Upper lobe of left lung (tissue), 6 donors: ENCODE measurements around the gene LINGO1. TPM values are rescaled to one million over a fixed set of nuclear protein-coding genes. Genes with fewer than 3 reads are reported as not detected.

Experiments
- ATAC-seq, 2 donors: fragments of 200-7000 bp; cut with Tn5 transposase; one replicate each; pipeline ENCODE4 v1.9.1; 2022; ENCODE audit warnings: mild to moderate bottlenecking in 2 of 2, moderate library complexity in 2 of 2; ENCODE audit not compliant: low FRiP score in 2 of 2
- DNase-seq, 2 donors: peaks; one replicate each; pipeline ENCODE4 v3.0.0-alpha.2; 2019 to 2020
- H3K27ac ChIP-seq, 4 donors: fragments of 200-600 bp; sonication (generic); one replicate each; pipeline ENCODE4 v1.5.1; 2016 to 2019
- H3K27me3 ChIP-seq, 4 donors: fragments of 200-600 bp; sonication (generic); one replicate each; pipeline ENCODE4 v1.5.1; 2017 to 2019
- H3K36me3 ChIP-seq, 4 donors: fragments of 200-600 bp; sonication (generic); one replicate each; pipeline ENCODE4 v1.5.1; 2016 to 2019
- H3K4me1 ChIP-seq, 4 donors: fragments of 200-600 bp; sonication (generic); one replicate each; pipeline ENCODE4 v1.5.1; 2018 to 2019
- H3K4me3 ChIP-seq, 4 donors: fragments of 200-600 bp; sonication (generic); one replicate each; pipeline ENCODE4 v1.5.1; 2017 to 2019; ENCODE audit warnings: mild to moderate bottlenecking in 2 of 4, moderate library complexity in 1 of 4
- H3K9me3 ChIP-seq, 4 donors: fragments of 200-600 bp; sonication (generic); one replicate each; pipeline ENCODE4 v1.5.1; 2018 to 2019
- EP300 ChIP-seq, 4 donors: sonication (generic); formaldehyde crosslinking; IDR thresholded peaks; one replicate each; pipeline ENCODE4 v1.5.1; 2017; ENCODE audit warnings: antibody characterized with exemption in 4 of 4, control low read depth in 2 of 4
- POLR2A ChIP-seq, 4 donors: fragments of 450-650 bp; IDR thresholded peaks; one replicate each; pipeline ENCODE4 v1.5.1; 2016 to 2017; ENCODE audit warnings: antibody characterized with exemption in 4 of 4, mild to moderate bottlenecking in 2 of 4
- POLR2AphosphoS5 ChIP-seq, 2 donors: sonication (generic); formaldehyde crosslinking; IDR thresholded peaks; one replicate each; pipeline ENCODE4 v1.5.1; 2017; ENCODE audit warnings: antibody characterized with exemption in 2 of 2
- WGBS, 2 donors: methylation state at CpG; one replicate each; pipeline ENCODE4 v1.1.5; 2017 to 2018; 5-methylcytosine and 5-hydroxymethylcytosine counted together
- total RNA-seq, 6 donors: library from RNA; depleted of rRNA in 4 of 6; stranded (reverse); fragments of >200 nt in 4 of 6; gene quantifications; one replicate each; pipeline versions ENCODE4 v1.1.0 to v1.2.1, GENCODE V29; 2016 to 2021
- TF ChIP-seq, protein P1 (sequence below), 6 experiments: fragments of 450-650 bp in 4 of 6; fragments of 200-600 bp in 2 of 6; sonication (generic) in 2 of 6; IDR thresholded peaks; one replicate each; pipeline ENCODE4 v1.5.1; 2016 to 2019; ENCODE audit warnings: antibody characterized with exemption in 6 of 6
- donor health status: DM: no; HTN: no; CAD: no; lungs with moderate emphysema.
- donor health status: DM: no; HTN: yes; CAD: no; lungs with severe emphysema.

LINGO1 gene
- total RNA-seq, 6 donors from 2014 or later = 0.15 to 0.84 (median 0.43) TPM; not detected in 2

GRCh38 chr15:77611767-77612166, 20.9 kb downstream of the LINGO1 start:
- H3K4me1 ChIP-seq = no peaks in the 10 kb centered on the region
- no peaks in the 10 kb centered on the region for H3K36me3 ChIP-seq
- no peak overlapping the region for H3K4me3 ChIP-seq
- no peak overlapping the region for H3K27ac ChIP-seq
- WGBS, 2 donors = 62 to 72% methylated on average over 6 to 9 of the region's 10 CpGs
- H3K27me3 ChIP-seq = no peaks in the 10 kb centered on the region
- ATAC-seq = no peak
- no peaks in the 10 kb centered on the region for H3K9me3 ChIP-seq
- TF ChIP-seq POLR2A (IDR thresholded peaks at IDR 0.05) (no peak), POLR2AphosphoS5 (IDR thresholded peaks at IDR 0.05) (no peak), EP300 (IDR thresholded peaks at IDR 0.05) (no peak)
- TF ChIP-seq, protein P1, sequence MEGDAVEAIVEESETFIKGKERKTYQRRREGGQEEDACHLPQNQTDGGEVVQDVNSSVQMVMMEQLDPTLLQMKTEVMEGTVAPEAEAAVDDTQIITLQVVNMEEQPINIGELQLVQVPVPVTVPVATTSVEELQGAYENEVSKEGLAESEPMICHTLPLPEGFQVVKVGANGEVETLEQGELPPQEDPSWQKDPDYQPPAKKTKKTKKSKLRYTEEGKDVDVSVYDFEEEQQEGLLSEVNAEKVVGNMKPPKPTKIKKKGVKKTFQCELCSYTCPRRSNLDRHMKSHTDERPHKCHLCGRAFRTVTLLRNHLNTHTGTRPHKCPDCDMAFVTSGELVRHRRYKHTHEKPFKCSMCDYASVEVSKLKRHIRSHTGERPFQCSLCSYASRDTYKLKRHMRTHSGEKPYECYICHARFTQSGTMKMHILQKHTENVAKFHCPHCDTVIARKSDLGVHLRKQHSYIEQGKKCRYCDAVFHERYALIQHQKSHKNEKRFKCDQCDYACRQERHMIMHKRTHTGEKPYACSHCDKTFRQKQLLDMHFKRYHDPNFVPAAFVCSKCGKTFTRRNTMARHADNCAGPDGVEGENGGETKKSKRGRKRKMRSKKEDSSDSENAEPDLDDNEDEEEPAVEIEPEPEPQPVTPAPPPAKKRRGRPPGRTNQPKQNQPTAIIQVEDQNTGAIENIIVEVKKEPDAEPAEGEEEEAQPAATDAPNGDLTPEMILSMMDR (IDR thresholded peaks at IDR 0.05) = no peak
- no peak for DNase-seq

DNA sequence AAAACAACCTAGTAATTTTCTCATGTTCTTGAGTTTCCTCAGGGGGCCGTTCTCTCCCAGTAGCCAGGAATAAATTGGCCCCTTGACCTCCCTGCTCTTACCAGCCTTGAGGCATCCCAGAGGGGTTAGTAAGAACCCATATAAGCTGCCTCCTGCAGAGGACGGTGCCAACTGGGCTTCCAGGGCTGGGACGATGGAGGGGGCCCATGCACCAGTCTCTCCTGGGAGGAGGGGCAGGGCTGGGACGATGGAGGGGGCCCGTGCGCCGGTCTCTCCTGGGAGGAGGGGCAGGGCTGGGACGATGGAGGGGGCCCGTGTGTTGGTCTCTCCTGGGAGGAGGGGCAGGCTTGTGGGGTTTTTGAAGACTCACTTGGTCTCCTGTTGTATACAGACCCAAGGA, 22.0 kb downstream of the LINGO1 start:
- no peak for ATAC-seq
- no peak overlapping the region for H3K27ac ChIP-seq
- TF ChIP-seq POLR2A (IDR thresholded peaks at IDR 0.05) = no peak
- no peak for TF ChIP-seq EP300 (IDR thresholded peaks at IDR 0.05)
- TF ChIP-seq, protein P1 (IDR thresholded peaks at IDR 0.05) = no peak
- TF ChIP-seq POLR2AphosphoS5 (IDR thresholded peaks at IDR 0.05) = no peak
- no peak for DNase-seq
- 63 to 67% methylated on average over 1 to 9 of the region's 9 CpGs for WGBS, 2 donors
- no peaks in the 10 kb centered on the region for H3K4me1 ChIP-seq
- H3K27me3 ChIP-seq = no peaks in the 10 kb centered on the region
- no peaks in the 10 kb centered on the region for H3K36me3 ChIP-seq
- H3K4me3 ChIP-seq = no peak overlapping the region
- no peaks in the 10 kb centered on the region for H3K9me3 ChIP-seq

DNA sequence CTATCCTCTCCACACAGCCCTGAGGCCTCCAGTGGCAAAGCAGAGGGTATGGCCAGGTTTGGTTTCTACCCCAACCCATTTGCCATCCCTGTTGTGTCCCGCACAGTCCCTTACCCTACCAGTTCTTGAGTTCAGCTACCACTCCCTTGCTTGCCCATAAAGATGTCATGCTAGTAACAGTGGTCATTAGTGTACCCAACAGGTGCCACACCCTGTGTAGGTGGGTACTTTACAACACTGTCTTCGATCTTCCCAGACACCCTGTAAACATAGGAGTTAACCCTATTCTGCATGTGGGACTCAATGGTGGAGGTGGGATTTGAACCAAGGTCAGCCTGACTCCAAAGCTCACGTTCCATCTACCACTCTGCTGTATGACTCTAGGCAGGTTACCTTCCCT, 23.2 kb downstream of the LINGO1 start:
- Histone ChIP-seq H3K27ac (no peak overlapping the region), H3K27me3 (no peaks in the 10 kb centered on the region), H3K9me3 (no peaks in the 10 kb centered on the region), H3K4me3 (no peak overlapping the region), H3K36me3 (no peaks in the 10 kb centered on the region), H3K4me1 (peaks cover 0 to 3% (median 0%) of the 10 kb centered on the region in 4 donors)
- DNase-seq (no peak), ATAC-seq (no peak)
- TF ChIP-seq POLR2AphosphoS5 (IDR thresholded peaks at IDR 0.05) (no peak), POLR2A (IDR thresholded peaks at IDR 0.05) (no peak), EP300 (IDR thresholded peaks at IDR 0.05) (no peak)
- TF ChIP-seq, protein P1 (IDR thresholded peaks at IDR 0.05) = no peak
- WGBS, 2 donors = 68 to 81% methylated on average over 3 of the region's 3 CpGs

GRCh38 chr15:77608774-77609173, 23.9 kb downstream of the LINGO1 start:
- H3K36me3 ChIP-seq = no peaks in the 10 kb centered on the region
- 81 to 88% methylated on average over 5 to 6 of the region's 6 CpGs for WGBS, 2 donors
- H3K9me3 ChIP-seq = no peaks in the 10 kb centered on the region
- no peaks in the 10 kb centered on the region for H3K27me3 ChIP-seq
- no peak overlapping the region for H3K27ac ChIP-seq
- H3K4me1 ChIP-seq = peaks cover 0 to 3% (median 0%) of the 10 kb centered on the region in 4 donors
- DNase-seq = no peak
- TF ChIP-seq POLR2AphosphoS5 (IDR thresholded peaks at IDR 0.05) (no peak), EP300 (IDR thresholded peaks at IDR 0.05) (no peak), POLR2A (IDR thresholded peaks at IDR 0.05) (no peak)
- TF ChIP-seq, protein P1 (IDR thresholded peaks at IDR 0.05) = no peak
- ATAC-seq = no peak
- H3K4me3 ChIP-seq = no peak overlapping the region

DNA sequence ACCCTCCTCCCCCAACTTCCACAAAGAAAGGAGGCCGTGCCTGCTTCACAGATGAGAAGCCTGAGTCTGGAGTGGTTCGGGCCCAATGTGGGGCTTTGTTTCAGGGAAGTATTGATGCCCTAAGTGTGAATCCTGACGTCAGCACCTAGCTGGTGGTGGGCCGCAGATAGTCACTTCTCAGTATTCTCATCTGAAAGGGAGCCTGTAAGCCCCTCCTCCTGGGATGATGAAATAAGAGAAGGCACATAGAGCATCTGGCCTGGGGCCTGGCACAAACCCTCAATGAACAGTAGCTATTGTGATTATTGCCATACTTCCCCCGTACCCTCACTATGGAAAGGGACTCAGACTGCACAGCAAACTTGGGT, 24.8 kb downstream of the LINGO1 start:
- WGBS, 2 donors = 82 to 90% methylated on average over 5 of the region's 5 CpGs

More for the DNA sequence above, 24.8 kb downstream of the LINGO1 start:
- Histone ChIP-seq H3K4me3 (no peak overlapping the region), H3K27me3 (no peaks in the 10 kb centered on the region), H3K4me1 (peaks cover 0 to 3% (median 0%) of the 10 kb centered on the region in 4 donors), H3K9me3 (no peaks in the 10 kb centered on the region), H3K27ac (no peak overlapping the region), H3K36me3 (no peaks in the 10 kb centered on the region)
- TF ChIP-seq POLR2AphosphoS5 (IDR thresholded peaks at IDR 0.05) (no peak), EP300 (IDR thresholded peaks at IDR 0.05) (no peak), POLR2A (IDR thresholded peaks at IDR 0.05) (no peak)
- TF ChIP-seq, protein P1 (IDR thresholded peaks at IDR 0.05) = no peak
- ATAC-seq = no peak
- DNase-seq = no peak
